ENCODE measurements around the gene TSR1.
A peak's percentile ranks its signal among the peaks of the same experiment; 100 is the strongest.

TSR1 gene

GRCh38 chr17:2336215-2336851 lies at the start of gene TSR1:
Gene TSR1 (minus strand): TSS chr17:2336457. CDS start chr17:2336427, 30 bp downstream.
- DNase-seq = peak; percentile 86

DNA sequence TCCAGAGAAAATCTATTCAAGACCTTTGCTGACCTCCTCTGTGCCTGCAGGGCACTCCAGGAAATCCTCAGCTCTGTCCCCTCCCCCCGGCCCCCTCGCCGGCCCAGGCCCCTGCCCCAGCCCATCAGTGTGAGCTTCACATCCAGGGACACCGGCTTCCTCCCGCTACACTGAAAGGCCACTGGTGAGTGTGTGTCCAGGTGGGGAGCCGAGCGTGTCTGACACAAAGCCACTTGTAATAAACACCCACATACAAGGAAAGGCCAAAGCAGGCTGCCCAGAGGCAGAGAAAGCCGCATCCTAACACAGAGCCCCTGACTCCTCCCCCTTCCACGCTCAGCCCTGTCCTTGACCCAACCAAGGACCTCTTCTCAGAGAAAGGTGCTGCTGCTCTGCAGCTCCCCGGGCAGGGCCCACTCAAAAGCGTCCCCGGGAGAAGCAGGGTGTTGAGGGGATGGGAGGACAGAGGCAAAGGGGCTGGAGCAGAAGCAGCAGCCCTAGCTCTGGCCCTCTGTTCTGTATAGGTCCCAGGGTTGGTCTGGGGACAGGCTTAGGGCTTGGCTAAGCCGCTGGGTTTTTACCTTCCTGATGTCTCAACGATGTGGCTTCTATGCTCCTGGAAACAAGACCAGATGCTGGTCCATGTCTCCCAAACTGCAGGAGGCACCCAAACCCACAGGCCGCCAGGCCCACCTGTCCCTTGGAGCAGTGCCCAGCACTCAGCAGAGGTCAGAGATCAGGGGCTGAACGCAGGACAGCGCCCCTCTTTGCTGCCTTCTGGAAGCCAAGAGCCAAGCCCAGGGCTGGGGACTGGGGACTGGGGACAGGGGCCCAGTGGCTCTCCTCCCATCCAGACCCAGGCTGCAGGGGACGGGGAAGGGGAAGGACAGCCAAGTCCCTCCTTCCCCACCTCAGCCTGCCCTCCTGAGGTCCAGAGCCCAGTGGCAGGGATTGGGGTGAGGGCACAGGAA lies 49.3 kb upstream of the TSR1 start:
- no peak for DNase-seq

- DNase-seq = no peak
Measured at GRCh38 chr17:2384439-2385127, 48.3 kb upstream of the TSR1 start.

- no peak for DNase-seq
Measured at GRCh38 chr17:2383628-2384167, 47.4 kb upstream of the TSR1 start.

DNA sequence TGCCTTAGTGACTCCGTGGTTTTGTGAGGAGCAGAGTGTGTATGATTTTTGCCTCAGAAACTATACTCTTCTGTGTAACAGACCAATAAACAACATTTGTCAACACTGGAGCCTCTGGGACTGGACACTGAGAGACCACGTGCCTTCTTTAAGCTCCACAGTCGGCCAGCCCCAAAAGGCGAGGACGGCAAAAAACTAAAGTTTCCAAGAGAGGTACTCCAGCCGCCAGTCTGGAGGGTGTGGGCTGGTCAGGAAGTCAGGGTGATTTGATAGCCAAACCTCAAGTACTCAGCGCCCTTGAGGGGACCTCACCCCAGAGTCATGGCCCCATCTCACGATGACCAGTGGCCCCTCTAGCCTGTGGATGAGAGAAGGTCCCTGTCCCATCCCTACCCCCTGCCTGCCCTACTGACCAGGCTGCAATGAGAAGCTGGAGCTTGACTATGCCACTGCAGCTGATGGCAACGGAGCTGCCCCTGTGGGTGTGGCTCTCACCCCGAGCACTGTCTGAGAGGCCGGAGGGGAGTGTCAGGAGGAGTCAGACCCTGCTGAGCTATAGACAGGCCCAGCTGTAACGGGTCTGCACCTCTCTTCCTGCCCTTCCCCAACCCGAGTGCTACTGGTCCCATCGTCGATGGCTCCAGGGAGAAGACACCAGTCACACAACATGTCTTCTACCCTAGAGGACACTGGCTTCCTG lies 44.8 kb upstream of the TSR1 start:
- no peak for DNase-seq

DNA sequence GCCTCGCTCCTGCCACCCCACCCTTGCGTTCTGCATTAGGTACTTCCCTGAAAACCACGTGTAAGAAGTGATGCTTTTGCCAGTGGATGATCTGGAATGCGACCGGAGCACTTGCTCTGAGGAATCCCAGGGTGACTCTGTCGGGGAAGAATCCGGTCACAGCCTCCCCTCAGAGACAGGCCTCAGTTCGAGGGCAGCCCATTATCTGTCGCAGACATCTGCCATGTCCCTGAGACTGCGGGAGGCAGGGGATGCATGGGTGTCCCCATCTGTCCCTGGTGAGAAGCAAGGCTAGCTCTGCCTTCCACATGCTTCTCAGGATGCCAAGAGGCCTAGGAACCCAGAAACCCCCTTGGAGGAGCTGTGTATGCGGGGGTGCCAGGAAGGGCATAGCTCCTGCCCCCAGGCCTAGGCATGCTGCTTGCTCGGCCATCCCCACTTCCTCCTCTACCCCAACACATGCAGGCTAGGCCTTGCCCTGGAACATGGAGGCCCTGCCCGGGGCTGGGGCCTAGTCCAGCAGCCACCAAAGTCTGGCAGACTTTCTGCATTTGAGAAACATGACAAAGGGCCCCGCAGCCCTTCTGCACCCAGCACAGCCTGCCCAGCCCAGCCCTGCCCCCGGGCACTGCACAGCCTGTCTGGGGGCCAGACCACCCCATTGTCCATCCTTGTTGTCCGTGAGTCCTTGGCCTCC lies 44.1 kb upstream of the TSR1 start:
- no peak for DNase-seq

DNA sequence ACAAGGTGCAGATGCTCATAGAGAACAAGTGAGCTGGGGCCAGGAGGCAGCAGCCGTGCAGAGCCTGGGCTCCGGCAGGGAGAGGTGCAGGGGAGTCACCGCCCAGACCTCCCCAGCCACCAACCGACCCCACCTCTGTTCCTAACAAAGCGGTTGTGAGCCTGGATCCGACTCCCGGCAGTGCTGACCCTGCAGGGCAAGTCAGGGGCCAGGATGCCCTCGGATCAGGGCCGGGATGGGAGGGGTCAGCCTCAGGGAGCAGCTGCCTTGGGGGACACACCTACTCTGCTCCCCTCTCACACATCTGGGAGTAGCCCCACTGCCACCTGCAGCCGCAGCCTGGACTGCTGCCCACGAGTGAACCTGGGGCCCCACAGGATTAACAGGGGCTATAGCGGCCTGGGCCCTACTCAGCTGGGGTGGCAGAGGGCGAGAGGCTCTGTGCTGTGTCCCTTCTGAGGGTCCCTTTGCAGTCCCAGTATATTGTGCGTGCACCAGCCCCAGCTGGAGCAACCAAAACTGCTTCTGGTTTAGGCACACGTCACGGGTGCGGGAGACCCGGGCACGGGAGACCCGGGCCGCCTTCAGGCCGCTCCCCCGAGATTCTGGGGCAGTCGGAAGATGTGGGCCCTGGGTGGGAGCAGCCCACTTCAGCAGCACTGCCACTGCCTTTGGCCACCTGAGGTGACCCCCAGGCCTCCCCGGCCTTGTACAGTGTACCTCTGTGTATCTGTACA lies 43.4 kb upstream of the TSR1 start:
- no peak for DNase-seq

- no peak for DNase-seq
Measured at GRCh38 chr17:2378905-2379304, 42.6 kb upstream of the TSR1 start.

DNA sequence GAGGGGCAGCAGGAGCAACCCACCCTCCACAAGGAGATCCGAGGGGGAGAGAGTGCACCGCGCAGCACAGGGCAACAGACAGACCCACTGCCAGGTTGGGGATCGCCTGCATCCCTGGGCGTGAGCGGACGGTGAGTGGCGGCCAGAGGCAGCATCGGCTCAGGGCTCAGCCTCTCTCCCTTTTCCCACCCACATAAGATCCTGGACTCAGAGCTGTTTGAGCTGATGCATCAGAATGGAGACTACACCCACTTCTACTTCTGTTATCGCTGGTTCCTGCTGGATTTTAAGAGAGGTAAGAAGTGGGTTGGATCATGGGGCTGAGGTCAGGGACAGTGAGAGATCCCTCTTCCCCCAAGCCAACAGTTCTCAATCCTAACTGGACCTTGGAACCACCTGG lies 41.4 kb upstream of the TSR1 start:
- DNase-seq = no peak

- no peak for DNase-seq
Measured at GRCh38 chr17:2376107-2376506, 39.9 kb upstream of the TSR1 start.

GRCh38 chr17:2375406-2375805 lies 39.1 kb upstream of the TSR1 start:
- no peak for DNase-seq

- DNase-seq = no peak
Measured at GRCh38 chr17:2374549-2375285, 38.5 kb upstream of the TSR1 start.

- no peak for DNase-seq
Measured at GRCh38 chr17:2373179-2373578, 36.9 kb upstream of the TSR1 start.

DNA sequence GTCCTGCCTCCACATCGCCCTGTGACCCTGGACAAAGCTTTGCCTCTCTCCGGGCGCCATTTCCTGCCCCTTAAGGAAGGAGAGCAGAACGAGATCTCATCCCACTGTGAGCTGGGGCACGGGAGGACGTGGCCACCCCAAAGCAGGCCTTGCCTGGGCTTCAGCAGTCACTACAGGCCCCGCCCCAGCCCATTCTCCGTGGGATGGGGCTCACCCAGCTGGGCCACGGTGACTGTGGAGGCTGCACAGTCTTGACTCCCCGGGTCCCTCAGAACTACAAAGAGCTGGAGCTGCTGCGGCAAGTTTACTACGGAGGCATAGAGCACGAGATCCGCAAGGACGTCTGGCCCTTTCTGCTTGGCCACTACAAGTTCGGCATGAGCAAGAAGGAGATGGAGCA lies 36.4 kb upstream of the TSR1 start:
- no peak for DNase-seq

- DNase-seq = no peak
Measured at GRCh38 chr17:2372180-2372579, 35.9 kb upstream of the TSR1 start.

DNA sequence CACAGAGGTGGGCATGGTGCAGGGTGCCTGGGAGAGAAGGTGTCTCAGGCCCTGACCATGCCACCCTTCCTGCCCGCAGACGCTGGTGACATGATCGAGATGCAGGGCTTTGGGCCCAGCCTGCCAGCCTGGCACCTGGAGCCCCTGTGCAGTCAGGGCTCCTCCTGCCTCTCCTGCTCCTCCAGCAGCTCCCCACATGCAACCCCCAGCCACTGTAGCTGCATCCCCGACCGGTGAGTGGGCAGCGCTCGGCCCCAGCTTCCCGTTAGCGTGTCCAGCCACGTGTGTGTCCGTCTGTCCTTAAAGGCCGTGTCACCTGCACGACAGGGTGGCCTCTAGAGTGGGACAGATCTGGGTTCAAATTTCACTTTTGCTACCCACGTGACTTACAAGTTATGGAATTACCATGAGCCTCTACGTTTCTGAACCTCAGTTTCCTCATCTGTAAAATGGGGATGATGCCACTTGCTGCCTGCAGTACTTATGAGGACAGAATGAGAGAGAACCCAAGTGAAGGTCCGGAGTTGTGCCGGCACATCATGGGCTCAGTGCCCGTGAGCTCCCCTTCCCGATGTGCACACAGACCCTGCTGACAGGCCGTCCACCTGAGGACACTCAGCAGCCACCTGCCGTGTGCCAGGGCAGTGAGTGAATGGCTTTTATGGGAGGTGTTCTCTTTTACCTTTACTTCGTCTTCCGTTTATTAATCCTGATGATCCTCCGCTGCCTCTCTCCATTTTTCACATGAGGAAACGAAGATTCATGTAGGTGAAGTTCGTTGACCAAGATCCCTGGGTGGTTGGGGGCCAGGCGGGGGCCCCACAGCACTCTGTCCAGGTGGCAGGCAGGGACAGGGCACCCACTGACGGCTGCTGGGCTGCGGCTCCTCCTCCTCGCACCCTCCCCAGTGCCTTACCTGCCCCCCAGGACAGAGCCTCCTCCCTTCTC lies 35.2 kb upstream of the TSR1 start:
- no peak for DNase-seq

- DNase-seq = no peak
Measured at GRCh38 chr17:2370211-2370589, 33.9 kb upstream of the TSR1 start.

DNA sequence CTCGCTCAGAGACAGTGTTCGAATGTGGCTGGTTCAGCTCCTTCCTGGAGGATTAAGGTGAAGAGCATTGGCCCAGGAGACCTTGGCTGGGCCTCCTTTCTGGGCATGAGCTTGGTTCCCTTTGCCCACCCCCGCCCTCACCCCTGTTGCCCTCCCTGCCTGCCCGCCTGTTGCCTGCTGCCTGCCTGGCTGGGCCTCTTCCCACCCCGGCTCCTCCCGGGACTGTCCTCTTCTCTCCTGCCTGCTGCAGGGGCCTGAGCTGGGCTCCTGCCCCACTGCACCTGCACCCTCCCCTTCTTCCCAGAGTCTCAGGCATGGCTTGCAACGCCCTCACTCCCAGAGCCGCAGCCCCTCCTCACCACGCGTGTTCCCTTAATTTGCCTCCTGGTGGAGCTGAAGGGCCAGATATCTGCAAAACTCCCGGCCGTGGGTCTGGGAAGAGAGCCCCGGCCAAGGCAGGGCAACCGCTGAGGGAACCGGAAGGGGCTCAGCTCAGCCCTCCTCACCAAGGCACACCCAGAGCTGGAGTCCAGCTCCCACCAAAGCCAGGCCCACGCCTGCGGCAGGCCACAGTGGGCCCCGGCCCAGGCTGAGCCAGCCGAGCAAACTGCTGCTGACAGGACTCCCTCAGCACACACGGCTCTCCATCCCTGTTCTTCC lies 33.4 kb upstream of the TSR1 start:
- no peak for DNase-seq

DNA sequence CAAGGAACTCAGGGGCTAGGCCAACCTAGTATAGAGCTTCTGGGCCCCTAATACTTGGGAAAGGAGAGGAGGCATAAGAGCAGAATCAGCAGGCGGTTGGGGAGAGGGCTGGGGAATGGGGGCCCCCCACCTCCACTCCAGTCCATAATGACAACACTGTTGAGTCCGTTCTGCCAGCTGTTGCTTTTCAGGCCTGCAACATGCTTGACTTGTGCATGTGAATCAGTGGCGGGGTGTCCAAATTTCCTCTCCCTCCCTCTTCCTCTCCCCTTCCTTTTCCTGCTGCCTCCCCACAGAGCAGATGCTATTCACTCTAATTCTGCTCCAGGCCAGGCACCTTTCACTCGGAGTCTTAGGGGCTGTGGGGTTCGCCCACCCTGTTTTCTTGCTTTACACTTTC lies 32.8 kb upstream of the TSR1 start:
- DNase-seq = no peak

Measured in MV-4-11 (cell line).